Measurements from ENCODE around the gene RNF25.

DNA sequence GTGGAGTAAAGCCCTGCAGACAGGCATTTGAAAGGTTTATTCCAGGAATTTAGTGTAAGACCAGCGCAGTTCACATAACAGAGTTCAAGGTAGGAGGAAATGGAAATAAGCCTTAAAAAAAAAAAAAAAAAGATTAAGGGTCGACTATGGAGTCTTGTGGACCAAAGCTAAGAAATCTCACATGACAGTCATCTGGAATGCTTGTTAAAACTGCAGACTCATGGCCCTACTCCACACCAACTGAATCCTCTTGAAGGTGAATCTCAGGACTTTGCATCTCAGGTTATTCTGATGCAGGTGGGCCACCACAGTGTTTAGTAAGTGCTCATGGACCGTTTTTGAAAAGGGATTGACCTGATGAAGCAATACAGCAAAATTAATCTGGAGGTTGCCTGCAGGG, 47.7 kb upstream of the RNF25 start:
- TF ChIP-seq CTCF (IDR thresholded peaks at IDR 0.05) (no peak), POLR2A (IDR thresholded peaks at IDR 0.05) (no peak)
